Uterus (tissue), 4 donors: ENCODE data around the gene LHFPL4. TPM values are rescaled to one million over a fixed set of nuclear protein-coding genes. Genes with fewer than 3 reads are reported as not detected.

ENCODE experiments used
- total RNA-seq, 4 donors: library from RNA; depleted of rRNA in 3 of 4; stranded (reverse); fragments of >200 nt in 3 of 4; gene quantifications; one replicate each; pipeline versions ENCODE4 v1.1.0 to v1.2.4, GENCODE V29; 2014 to 2023
- donor health status: DM: yes; HTN: yes; CAD: no.

LHFPL4 gene
- total RNA-seq, 4 donors from 2014 or later, result 0.14 TPM; not detected in 3

Other genes with a start within 250 kb of the LHFPL4 start
- gene THUMPD3, start 190.8 kb downstream of the LHFPL4 start, total RNA-seq, result 10 to 100 TPM; 13.3 to 48.9 (median 25.0) TPM
- 100 to 1,000 TPM in 1 of 4 donors, 10 to 100 TPM in 3; 57.9 to 198 (median 94.2) TPM for gene SETD5, start 156.2 kb downstream of the LHFPL4 start, total RNA-seq
- 10 to 100 TPM; 11.8 to 32.4 (median 22.2) TPM for gene MTMR14, start 95.7 kb upstream of the LHFPL4 start, total RNA-seq
- not detected for gene CPNE9, start 150.0 kb upstream of the LHFPL4 start, total RNA-seq
- gene BRPF1, start 177.9 kb upstream of the LHFPL4 start, total RNA-seq, result 10 to 100 TPM; 10.8 to 36.0 (median 16.7) TPM
- gene OGG1, start 196.1 kb upstream of the LHFPL4 start, total RNA-seq, result 10 to 100 TPM; 29.8 to 60.7 (median 44.2) TPM
- gene CAMK1, start 216.1 kb upstream of the LHFPL4 start, total RNA-seq, result 10 to 100 TPM; 19.1 to 63.0 (median 56.7) TPM
- gene TADA3, start 238.7 kb upstream of the LHFPL4 start, total RNA-seq, result 10 to 100 TPM; 35.9 to 65.4 (median 55.3) TPM
- gene ARPC4, start 239.3 kb upstream of the LHFPL4 start, total RNA-seq, result 100 to 1,000 TPM in 3 of 4 donors, 10 to 100 TPM in 1; 44.7 to 176 (median 142) TPM